RWPE2 (cell line): ENCODE results near the gene NDUFV2.

Experiments
- ATAC-seq: fragments of 200-7000 bp; cut with Tn5 transposase; 3 replicates; pipeline ENCODE4 v1.9.1; 2021; ENCODE audit warnings: low read depth
- DNase-seq: peaks from one replicate; pipeline ENCODE4 v3.0.0-alpha.2; 2020; ENCODE audit warnings: low spot score
- H3K27ac ChIP-seq: fragments of 450-650 bp; 2 replicates; pipeline ENCODE4 v1.5.1; 2017; ENCODE audit warnings: mild to moderate bottlenecking; ENCODE audit not compliant: poor library complexity, severe bottlenecking
- H3K27me3 ChIP-seq: fragments of 250-450 bp; sonication (Bioruptor Pico); 2 replicates; pipeline ENCODE4 v1.5.1; 2021; ENCODE audit warnings: mild to moderate bottlenecking, moderate library complexity; ENCODE audit not compliant: insufficient read depth, poor library complexity, severe bottlenecking
- H3K36me3 ChIP-seq: fragments of 250-450 bp; sonication (Bioruptor Pico); 2 replicates; pipeline ENCODE4 v1.5.1; 2020; ENCODE audit warnings: low read depth, mild to moderate bottlenecking, moderate library complexity
- H3K4me1 ChIP-seq: fragments of 250-450 bp; sonication (Bioruptor Pico); 2 replicates; pipeline ENCODE4 v1.5.1; 2021; ENCODE audit warnings: mild to moderate bottlenecking, moderate library complexity; ENCODE audit not compliant: insufficient read depth, poor library complexity, severe bottlenecking
- H3K4me3 ChIP-seq: fragments of 250-450 bp; sonication (Bioruptor Pico); 2 replicates; pipeline ENCODE4 v1.5.1; 2021; ENCODE audit warnings: mild to moderate bottlenecking, moderate library complexity; ENCODE audit not compliant: severe bottlenecking
- H3K9me3 ChIP-seq: fragments of 250-450 bp; sonication (Bioruptor Pico); 2 replicates; pipeline ENCODE4 v1.5.1; 2021; ENCODE audit warnings: mild to moderate bottlenecking, moderate library complexity; ENCODE audit not compliant: severe bottlenecking
- TF ChIP-seq, protein P1 (sequence below): fragments of 450-650 bp; IDR thresholded peaks from one replicate; pipeline ENCODE4 v1.5.1; 2017; ENCODE audit warnings: mild to moderate bottlenecking, moderate library complexity; ENCODE audit not compliant: poor library complexity, severe bottlenecking

The NDUFV2 gene

GRCh38 chr18:9136315-9137155, 34.0 kb downstream of the NDUFV2 start, which contains the start of gene ANKRD12:
Gene ANKRD12, plus strand, starts transcription at chr18:9136781. Its CDS starts 45,652 bp downstream, at chr18:9182433.
- DNase-seq (peak; percentile 92), ATAC-seq (peak; percentile 77)
- TF ChIP-seq, protein P1, sequence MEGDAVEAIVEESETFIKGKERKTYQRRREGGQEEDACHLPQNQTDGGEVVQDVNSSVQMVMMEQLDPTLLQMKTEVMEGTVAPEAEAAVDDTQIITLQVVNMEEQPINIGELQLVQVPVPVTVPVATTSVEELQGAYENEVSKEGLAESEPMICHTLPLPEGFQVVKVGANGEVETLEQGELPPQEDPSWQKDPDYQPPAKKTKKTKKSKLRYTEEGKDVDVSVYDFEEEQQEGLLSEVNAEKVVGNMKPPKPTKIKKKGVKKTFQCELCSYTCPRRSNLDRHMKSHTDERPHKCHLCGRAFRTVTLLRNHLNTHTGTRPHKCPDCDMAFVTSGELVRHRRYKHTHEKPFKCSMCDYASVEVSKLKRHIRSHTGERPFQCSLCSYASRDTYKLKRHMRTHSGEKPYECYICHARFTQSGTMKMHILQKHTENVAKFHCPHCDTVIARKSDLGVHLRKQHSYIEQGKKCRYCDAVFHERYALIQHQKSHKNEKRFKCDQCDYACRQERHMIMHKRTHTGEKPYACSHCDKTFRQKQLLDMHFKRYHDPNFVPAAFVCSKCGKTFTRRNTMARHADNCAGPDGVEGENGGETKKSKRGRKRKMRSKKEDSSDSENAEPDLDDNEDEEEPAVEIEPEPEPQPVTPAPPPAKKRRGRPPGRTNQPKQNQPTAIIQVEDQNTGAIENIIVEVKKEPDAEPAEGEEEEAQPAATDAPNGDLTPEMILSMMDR = no peak
- Histone ChIP-seq H3K4me3 (peak within 1 kb of the TSS; percentile 80), H3K9me3 (no peaks in the 10 kb centered on the region), H3K27ac (peak within 1 kb of the TSS; percentile 93), H3K36me3 (peaks cover 24% of the 10 kb centered on the region), H3K4me1 (peaks cover 24% of the 10 kb centered on the region), H3K27me3 (no peaks in the 10 kb centered on the region)

GRCh38 chr18:9137168-9138066, 34.9 kb downstream of the NDUFV2 start:
- DNase-seq = peak; percentile 63
- TF ChIP-seq, protein P1 = no peak
- Histone ChIP-seq H3K36me3 (peaks cover 15% of the 10 kb centered on the region), H3K9me3 (no peaks in the 10 kb centered on the region), H3K4me3 (peak overlapping the region; percentile 80), H3K27me3 (no peaks in the 10 kb centered on the region), H3K4me1 (peaks cover 30% of the 10 kb centered on the region), H3K27ac (peak overlapping the region; percentile 93)
- ATAC-seq = peak; percentile 27

DNA sequence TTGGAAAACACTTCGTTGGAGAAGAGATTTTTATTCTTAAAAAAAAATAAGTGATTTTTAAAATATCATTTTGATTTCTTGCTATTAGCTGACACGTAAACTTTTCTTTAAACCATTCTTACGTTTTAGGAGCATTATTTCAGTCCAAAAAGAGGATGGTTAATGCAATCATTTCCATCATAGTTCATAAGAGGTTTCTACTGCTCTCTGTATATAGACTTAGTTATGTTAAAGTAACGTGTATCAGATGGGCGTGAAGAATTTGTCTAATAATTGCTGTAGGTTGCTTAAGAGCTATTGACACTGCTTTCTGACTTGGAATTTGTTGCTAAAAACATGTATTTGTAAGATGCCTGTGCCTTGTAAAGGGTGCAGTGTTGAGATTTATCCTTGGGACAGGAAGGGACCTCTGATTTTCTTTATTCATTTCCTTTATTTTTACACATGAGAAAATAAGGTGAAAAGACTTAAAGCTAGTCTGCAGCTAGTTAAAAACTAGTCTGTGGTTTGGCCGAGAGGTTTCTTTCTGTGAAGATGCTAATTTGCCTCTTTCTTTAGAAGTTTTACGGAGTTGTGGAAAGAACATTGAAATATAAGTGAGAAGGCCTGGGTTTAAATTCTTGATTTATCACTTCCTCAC, 37.0 kb downstream of the NDUFV2 start:
- H3K4me1 ChIP-seq = peaks cover 36% of the 10 kb centered on the region
- peak overlapping the region; percentile 93 for H3K27ac ChIP-seq
- H3K36me3 ChIP-seq = no peaks in the 10 kb centered on the region; the same call in none of the 2 replicates
- no peak for DNase-seq
- H3K4me3 ChIP-seq = peak overlapping the region; percentile 80
- H3K9me3 ChIP-seq = no peaks in the 10 kb centered on the region
- H3K27me3 ChIP-seq = no peaks in the 10 kb centered on the region
- TF ChIP-seq, protein P1 = no peak
- no peak for ATAC-seq

- TF ChIP-seq, protein P1 = no peak
- Histone ChIP-seq H3K9me3 (no peaks in the 10 kb centered on the region), H3K4me1 (peaks cover 37% of the 10 kb centered on the region), H3K27ac (no peak overlapping the region), H3K4me3 (peak overlapping the region; percentile 80), H3K27me3 (no peaks in the 10 kb centered on the region), H3K36me3 (no peaks in the 10 kb centered on the region; the same call in 1 of the 2 replicates)
- DNase-seq (no peak), ATAC-seq (no peak)
Measured at GRCh38 chr18:9140381-9140780, 37.9 kb downstream of the NDUFV2 start.
